DND-41 (cell line): ENCODE results near the gene KIAA1328.

Source experiments
- ATAC-seq: fragments of 200-7000 bp; cut with Tn5 transposase; 3 replicates; pipeline ENCODE4 v1.9.1; 2021; ENCODE audit warnings: low read depth; ENCODE audit not compliant: insufficient read depth
- DNase-seq: peaks from one replicate; pipeline ENCODE4 v3.0.0-alpha.2; 2020
- H2AFZ ChIP-seq: 2 replicates; pipeline ENCODE4 v1.6.0; 2012; ENCODE audit warnings: low read depth, low read length
- H3K27ac ChIP-seq: 2 replicates; pipeline ENCODE4 v1.5.1; 2012; ENCODE audit warnings: low read length, inconsistent platforms
- H3K27me3 ChIP-seq: fragments of 200-600 bp; sonication (generic); 2 replicates; pipeline ENCODE4 v1.6.0; 2012; ENCODE audit warnings: low read length, mild to moderate bottlenecking, inconsistent platforms; ENCODE audit not compliant: insufficient read depth, poor library complexity
- H3K36me3 ChIP-seq: 2 replicates; pipeline ENCODE4 v1.5.1; 2012; ENCODE audit warnings: low read length, inconsistent platforms; ENCODE audit not compliant: insufficient read depth
- H3K4me1 ChIP-seq: 2 replicates; pipeline ENCODE4 v1.5.1; 2012; ENCODE audit warnings: mild to moderate bottlenecking, low read length; ENCODE audit not compliant: insufficient read depth
- H3K4me2 ChIP-seq: 2 replicates; pipeline ENCODE4 v1.6.0; 2012; ENCODE audit warnings: mild to moderate bottlenecking, moderate library complexity, low read length, inconsistent platforms; ENCODE audit not compliant: insufficient read depth
- H3K4me3 ChIP-seq, 2 experiments: fragments of 200-600 bp in 1 of 2; shearing (Covaris generic) in 1 of 2; 2 replicates each; pipeline ENCODE4 v1.5.1; 2012 to 2016; ENCODE audit warnings: inconsistent platforms in 2 of 2, low read length in 2 of 2, mild to moderate bottlenecking in 2 of 2, low read depth in 1 of 2, moderate library complexity in 1 of 2
- H3K79me2 ChIP-seq: 2 replicates; pipeline ENCODE4 v1.6.0; 2012; ENCODE audit warnings: low read length, inconsistent platforms; ENCODE audit not compliant: insufficient read depth
- H3K9ac ChIP-seq: 2 replicates; pipeline ENCODE4 v1.6.0; 2012; ENCODE audit warnings: low read depth, mild to moderate bottlenecking, inconsistent platforms, low read length, moderate library complexity
- H3K9me3 ChIP-seq: 2 replicates; pipeline ENCODE4 v1.5.1; 2012; ENCODE audit warnings: low read length, moderate library complexity, mild to moderate bottlenecking, inconsistent platforms; ENCODE audit not compliant: insufficient read depth, severe bottlenecking
- H4K20me1 ChIP-seq: 2 replicates; pipeline ENCODE4 v1.6.0; 2012; ENCODE audit warnings: low read length; ENCODE audit not compliant: insufficient read depth
- EZH2 ChIP-seq: IDR thresholded peaks from 3 replicates; pipeline ENCODE4 v1.6.1; 2012; ENCODE audit warnings: borderline replicate concordance, low read depth, mild to moderate bottlenecking, moderate library complexity, low read length, inconsistent platforms; ENCODE audit not compliant: severe bottlenecking
- TF ChIP-seq, protein P1 (sequence below): IDR thresholded peaks from 2 replicates; pipeline ENCODE4 v1.5.1; 2012; ENCODE audit warnings: borderline replicate concordance, low read length, moderate library complexity, mild to moderate bottlenecking; ENCODE audit not compliant: poor library complexity, severe bottlenecking; ENCODE audit errors: extremely low read depth

Gene KIAA1328

DNA sequence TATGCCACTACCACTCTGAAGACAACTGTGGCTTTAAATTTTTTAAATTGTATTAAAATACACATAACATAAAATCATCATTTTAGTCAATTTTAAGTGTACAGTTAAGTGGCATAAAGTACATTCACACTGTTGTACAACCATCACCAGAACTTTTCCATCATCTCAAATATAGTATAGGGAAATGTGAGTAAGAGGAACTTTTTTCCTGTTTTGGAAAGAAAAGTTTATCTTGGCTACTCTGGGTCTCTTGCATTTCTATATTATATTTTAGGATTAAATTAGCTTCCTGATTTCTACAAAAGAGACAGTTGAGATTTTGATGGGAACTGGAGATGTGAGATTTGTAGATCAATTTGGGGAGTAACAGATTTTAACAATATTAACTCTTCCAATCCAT, 3.4 kb upstream of the KIAA1328 start:
- no peak for ATAC-seq
- Histone ChIP-seq H3K79me2 (peaks cover 89% of the 10 kb centered on the region), H3K4me3 (no peak overlapping the region), H3K27me3 (no peaks in the 10 kb centered on the region), H3K4me1 (peaks cover 29% of the 10 kb centered on the region), H3K4me2 (no peak overlapping the region), H3K36me3 (peaks cover 42% of the 10 kb centered on the region), H3K9me3 (no peaks in the 10 kb centered on the region), H2AFZ (no peak overlapping the region), H3K9ac (no peak overlapping the region), H3K27ac (no peak overlapping the region), H4K20me1 (peaks cover 5% of the 10 kb centered on the region; the same call in 1 of the 2 replicates)
- TF ChIP-seq, protein P1, sequence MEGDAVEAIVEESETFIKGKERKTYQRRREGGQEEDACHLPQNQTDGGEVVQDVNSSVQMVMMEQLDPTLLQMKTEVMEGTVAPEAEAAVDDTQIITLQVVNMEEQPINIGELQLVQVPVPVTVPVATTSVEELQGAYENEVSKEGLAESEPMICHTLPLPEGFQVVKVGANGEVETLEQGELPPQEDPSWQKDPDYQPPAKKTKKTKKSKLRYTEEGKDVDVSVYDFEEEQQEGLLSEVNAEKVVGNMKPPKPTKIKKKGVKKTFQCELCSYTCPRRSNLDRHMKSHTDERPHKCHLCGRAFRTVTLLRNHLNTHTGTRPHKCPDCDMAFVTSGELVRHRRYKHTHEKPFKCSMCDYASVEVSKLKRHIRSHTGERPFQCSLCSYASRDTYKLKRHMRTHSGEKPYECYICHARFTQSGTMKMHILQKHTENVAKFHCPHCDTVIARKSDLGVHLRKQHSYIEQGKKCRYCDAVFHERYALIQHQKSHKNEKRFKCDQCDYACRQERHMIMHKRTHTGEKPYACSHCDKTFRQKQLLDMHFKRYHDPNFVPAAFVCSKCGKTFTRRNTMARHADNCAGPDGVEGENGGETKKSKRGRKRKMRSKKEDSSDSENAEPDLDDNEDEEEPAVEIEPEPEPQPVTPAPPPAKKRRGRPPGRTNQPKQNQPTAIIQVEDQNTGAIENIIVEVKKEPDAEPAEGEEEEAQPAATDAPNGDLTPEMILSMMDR = no peak
- TF ChIP-seq EZH2 = no peak
- DNase-seq = no peak

GRCh38 chr18:36826556-36826955, 2.4 kb upstream of the KIAA1328 start:
- no peaks in the 10 kb centered on the region for H3K9me3 ChIP-seq
- H3K36me3 ChIP-seq = peaks cover 35% of the 10 kb centered on the region
- DNase-seq (no peak), ATAC-seq (no peak)
- H3K9ac ChIP-seq = no peak overlapping the region
- H3K4me3 ChIP-seq = no peak overlapping the region
- no peaks in the 10 kb centered on the region for H3K27me3 ChIP-seq
- peaks cover 39% of the 10 kb centered on the region for H3K4me1 ChIP-seq
- no peak overlapping the region for H3K27ac ChIP-seq
- H4K20me1 ChIP-seq = peaks cover 4% of the 10 kb centered on the region; the same call in 1 of the 2 replicates
- H2AFZ ChIP-seq = no peak overlapping the region
- no peak for TF ChIP-seq EZH2
- TF ChIP-seq, protein P1 = no peak
- H3K4me2 ChIP-seq = peak overlapping the region; percentile 21
- peaks cover 91% of the 10 kb centered on the region for H3K79me2 ChIP-seq

DNA sequence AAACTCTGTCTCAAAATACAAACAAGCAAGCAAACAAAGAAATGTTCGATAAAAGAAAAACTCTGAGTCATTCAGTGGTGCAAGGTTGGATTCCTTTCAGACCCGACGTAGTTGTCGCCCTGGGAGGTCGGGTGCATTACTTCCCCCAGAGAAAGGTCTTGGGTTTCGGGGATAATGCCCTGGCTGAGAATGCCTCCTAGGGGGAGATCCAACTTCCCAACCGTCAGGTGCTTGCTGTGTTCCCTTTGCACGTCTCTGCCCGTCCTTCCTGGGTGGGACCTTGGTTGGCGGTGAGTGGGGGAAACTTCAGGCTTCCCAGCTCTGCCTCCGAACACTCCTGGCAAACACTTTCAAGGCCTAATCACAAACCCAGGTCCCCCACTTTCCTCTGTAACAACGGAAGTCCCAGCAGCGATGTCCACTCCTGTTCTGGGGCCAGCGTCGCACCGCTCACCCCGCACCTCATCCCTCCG, 734 bp upstream of the KIAA1328 start:
- Histone ChIP-seq H3K4me1 (peaks cover 41% of the 10 kb centered on the region), H3K36me3 (peaks cover 21% of the 10 kb centered on the region), H4K20me1 (no peaks in the 10 kb centered on the region; the same call in 1 of the 2 replicates), H3K4me3 (peak overlapping the region; percentile 56 to 96), H3K27ac (peak overlapping the region; percentile 89), H3K4me2 (peak overlapping the region; percentile 91), H3K9ac (peak overlapping the region; percentile 81), H3K79me2 (peaks cover 77% of the 10 kb centered on the region), H2AFZ (peak overlapping the region; percentile 97), H3K27me3 (no peaks in the 10 kb centered on the region), H3K9me3 (no peaks in the 10 kb centered on the region)
- ATAC-seq (peak; percentile 4), DNase-seq (peak; percentile 49)
- TF ChIP-seq, protein P1 = no peak
- TF ChIP-seq EZH2 = no peak
